K562 (cell line): ENCODE data around the gene MAP3K6. TPM values are rescaled to one million over a fixed set of nuclear protein-coding genes. Genes with fewer than 3 reads are reported as not detected.

ENCODE experiments used
- ARID1B ChIP-seq: fragments of 450-650 bp; IDR thresholded peaks from 2 replicates; pipeline ENCODE4 v1.6.1; 2016; ENCODE audit warnings: antibody characterized with exemption, mild to moderate bottlenecking, inconsistent platforms
- ATF3 ChIP-seq, 2 experiments: fragments of 450-650 bp in 1 of 2; sonication (generic) in 1 of 2; formaldehyde crosslinking in 1 of 2; IDR thresholded peaks in 1 of 2; conservative IDR thresholded peaks in 1 of 2; 2 replicates each; pipeline versions ENCODE4 v1.6.1 to v1.8.1; 2016 to 2023; ENCODE audit warnings: mild to moderate bottlenecking in 2 of 2, moderate library complexity in 2 of 2, inconsistent platforms in 1 of 2, missing genetic modification reagents in 1 of 2
- EGR1 ChIP-seq: fragments of 450-650 bp; conservative IDR thresholded peaks from 2 replicates; pipeline ENCODE4 v1.6.1; 2017; ENCODE audit warnings: mild to moderate bottlenecking
- HCFC1 ChIP-seq: IDR thresholded peaks from 2 replicates; pipeline ENCODE4 v1.6.1; 2012; ENCODE audit warnings: low read depth, low read length, improper control_type of control experiment
- NONO ChIP-seq, 2 experiments: fragments of 200-400 bp in 1 of 2; fragments of 450-650 bp in 1 of 2; formaldehyde crosslinking in 1 of 2; IDR thresholded peaks; 2 replicates each; pipeline ENCODE4 v1.6.1; 2017; ENCODE audit warnings: low read depth in 2 of 2, mild to moderate bottlenecking in 2 of 2, moderate library complexity in 2 of 2, low read length in 1 of 2
- NUFIP1 ChIP-seq: fragments of 450-650 bp; IDR thresholded peaks from 2 replicates; pipeline ENCODE4 v1.6.1; 2018; ENCODE audit not compliant: partially characterized antibody
- OTX1 ChIP-seq: fragments of 450-650 bp; formaldehyde crosslinking; IDR thresholded peaks from 2 replicates; pipeline ENCODE4 v1.4.0; 2022; ENCODE audit warnings: mild to moderate bottlenecking
- RBM39 ChIP-seq: fragments of 200-400 bp; formaldehyde crosslinking; optimal IDR thresholded peaks from 2 replicates; pipeline ENCODE3; 2018; ENCODE audit warnings: low read depth, low read length
- TCFL5 ChIP-seq: fragments of 250-450 bp; sonication (Bioruptor Pico); conservative IDR thresholded peaks from 2 replicates; pipeline ENCODE4 v1.6.1; 2021; ENCODE audit warnings: mild to moderate bottlenecking, moderate library complexity, matching md5 sums
- ZBTB40 ChIP-seq, 2 experiments: fragments of 450-650 bp in 1 of 2; sonication (generic) in 1 of 2; formaldehyde crosslinking in 1 of 2; IDR thresholded peaks; 2 replicates each; pipeline versions ENCODE4 v1.7.1 to v1.9.0; 2016 to 2022; ENCODE audit warnings: inconsistent platforms in 1 of 2, mild to moderate bottlenecking in 1 of 2, missing genetic modification reagents in 1 of 2
- ZEB2 ChIP-seq: fragments of 450-650 bp; IDR thresholded peaks from 2 replicates; pipeline ENCODE4 v1.6.1; 2016
- ZFX ChIP-seq: sonication (generic); formaldehyde crosslinking; IDR thresholded peaks from 2 replicates; pipeline ENCODE4 v1.8.0; 2022; ENCODE audit warnings: mild to moderate bottlenecking, missing genetic modification reagents, moderate library complexity
- ZNF165 ChIP-seq: fragments of 250-450 bp; sonication (Bioruptor Pico); IDR thresholded peaks from 2 replicates; pipeline ENCODE4 v1.4.0; 2020; ENCODE audit warnings: borderline replicate concordance
- polyA plus RNA-seq, 8 experiments: library from polyadenylated mRNA; depleted of rRNA in 4 of 8; stranded (reverse) in 5 of 8; unstranded in 3 of 8; fragments of >200 nt; fragmentation: Nextera tagmentation in 2 of 8; fragmentation: Illumina TruSeq in 1 of 8; extraction: Ambion mirVana in 2 of 8; extraction: Trizol in 1 of 8; gene quantifications; 2 replicates each; pipeline versions ENCODE4 v1.2.1 to v1.2.3, GENCODE V29; 2011 to 2014; ENCODE audit warnings: inconsistent platforms in 1 of 8, missing spikeins in 1 of 8
- total RNA-seq, 7 experiments: library from RNA; depleted of rRNA in 6 of 7; stranded (reverse); fragments of >200 nt in 6 of 7; fragmentation: Illumina TruSeq in 2 of 7; extraction: Trizol in 2 of 7; gene quantifications; 2 replicates each; pipeline versions ENCODE4 v1.2.1 to v1.2.3, GENCODE V29; 2011 to 2021; ENCODE audit warnings: low replicate concordance in 1 of 7
- TF ChIP-seq, protein P1 (sequence below): sonication (generic); formaldehyde crosslinking; IDR thresholded peaks from 2 replicates; pipeline ENCODE4 v1.8.0; 2022; ENCODE audit warnings: missing genetic modification reagents, mild to moderate bottlenecking, borderline replicate concordance
- TF ChIP-seq, protein P2 (sequence below): fragments of 250-450 bp; sonication (Bioruptor Pico); IDR thresholded peaks from 2 replicates; pipeline ENCODE4 v1.8.0; 2022; ENCODE audit warnings: moderate library complexity, mild to moderate bottlenecking, inconsistent platforms

The MAP3K6 gene
- total and polyA plus RNA-seq, 9 of the 15 experiments (the other 6 are each of a cell fraction or from before 2014, with no cell fraction given): 0.99 to 21.9 (median 7.0) TPM

- TF ChIP-seq ZNF165 (CRISPR knock-in tag) (0 out of 2 replicates have a peak, but pooled peaks have one; percentile 20), ZFX (CRISPR knock-in tag) (peak; percentile 90), NONO (IDR thresholded peaks at IDR 0.05; ENCODE audit: low read depth in 2 of 2, low read length in 1 of 2) (0 out of 4 replicates have a peak, but pooled peaks of 1 of the 2 experiments have one; percentile 7), OTX1 (CRISPR knock-in tag) (0 out of 2 replicates have a peak, but pooled peaks have one; percentile 10), ATF3 (IDR thresholded peaks at IDR 0.05) (no peak), ATF3 (CRISPR knock-in tag; conservative IDR thresholded peaks at IDR 0.05) (no peak), ZBTB40 (IDR thresholded peaks at IDR 0.05) (0 out of 2 replicates have a peak, but pooled peaks have one; percentile 30), ZBTB40 (CRISPR knock-in tag; IDR thresholded peaks at IDR 0.05) (no peak), HCFC1 (no peak), TCFL5 (CRISPR knock-in tag) (no peak), EGR1 (peak; percentile 93), ARID1B (peak; percentile 62), ZEB2 (0 out of 2 replicates have a peak, but pooled peaks have one; percentile 21), NUFIP1 (peak; percentile 19), RBM39 (no peak)
- TF ChIP-seq, protein P1, sequence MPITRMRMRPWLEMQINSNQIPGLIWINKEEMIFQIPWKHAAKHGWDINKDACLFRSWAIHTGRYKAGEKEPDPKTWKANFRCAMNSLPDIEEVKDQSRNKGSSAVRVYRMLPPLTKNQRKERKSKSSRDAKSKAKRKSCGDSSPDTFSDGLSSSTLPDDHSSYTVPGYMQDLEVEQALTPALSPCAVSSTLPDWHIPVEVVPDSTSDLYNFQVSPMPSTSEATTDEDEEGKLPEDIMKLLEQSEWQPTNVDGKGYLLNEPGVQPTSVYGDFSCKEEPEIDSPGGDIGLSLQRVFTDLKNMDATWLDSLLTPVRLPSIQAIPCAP (CRISPR knock-in tag): no peak
- TF ChIP-seq, protein P2, sequence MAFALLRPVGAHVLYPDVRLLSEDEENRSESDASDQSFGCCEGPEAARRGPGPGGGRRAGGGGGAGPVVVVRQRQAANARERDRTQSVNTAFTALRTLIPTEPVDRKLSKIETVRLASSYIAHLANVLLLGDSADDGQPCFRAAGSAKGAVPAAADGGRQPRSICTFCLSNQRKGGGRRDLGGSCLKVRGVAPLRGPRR (CRISPR knock-in tag): no peak
Measured at GRCh38 chr1:27342778-27343638, 23.8 kb downstream of the MAP3K6 start (continued).
